Measurements from ENCODE around the gene PRKCA.

The PRKCA gene

GRCh38 chr17:66652840-66653507, 350.6 kb downstream of the PRKCA start:
- no peak overlapping the region for H3K9ac ChIP-seq (ENCODE audit: low read length)
- H3K36me3 ChIP-seq (ENCODE audit: control insufficient read depth, insufficient read depth, low read length): no peaks in the 10 kb centered on the region
- peaks cover 8% of the 10 kb centered on the region for H3K4me1 ChIP-seq (ENCODE audit: control insufficient read depth, insufficient read depth, low read length)
- H3K27ac ChIP-seq (ENCODE audit: low read depth, low read length): no peak overlapping the region
- no peaks in the 10 kb centered on the region for H3K27me3 ChIP-seq (ENCODE audit: control insufficient read depth, insufficient read depth, low read length)
- H3K4me3 ChIP-seq (ENCODE audit: low read length): no peak overlapping the region

- no peaks in the 10 kb centered on the region for H3K36me3 ChIP-seq (ENCODE audit: control insufficient read depth, insufficient read depth, low read length)
- H3K4me1 ChIP-seq (ENCODE audit: control insufficient read depth, insufficient read depth, low read length): peaks cover 8% of the 10 kb centered on the region
- H3K27me3 ChIP-seq (ENCODE audit: control insufficient read depth, insufficient read depth, low read length): no peaks in the 10 kb centered on the region
- H3K9ac ChIP-seq (ENCODE audit: low read length): no peak overlapping the region
- H3K27ac ChIP-seq (ENCODE audit: low read depth, low read length): no peak overlapping the region
- H3K4me3 ChIP-seq (ENCODE audit: low read length): no peak overlapping the region
These were observed 351.8 kb downstream of the PRKCA start for GRCh38 chr17:66654106-66654740.

GRCh38 chr17:66654764-66655163, 352.4 kb downstream of the PRKCA start:
- H3K9ac ChIP-seq (ENCODE audit: low read length): no peak overlapping the region
- peaks cover 8% of the 10 kb centered on the region for H3K4me1 ChIP-seq (ENCODE audit: control insufficient read depth, insufficient read depth, low read length)
- no peak overlapping the region for H3K4me3 ChIP-seq (ENCODE audit: low read length)
- H3K27me3 ChIP-seq (ENCODE audit: control insufficient read depth, insufficient read depth, low read length): no peaks in the 10 kb centered on the region
- H3K27ac ChIP-seq (ENCODE audit: low read depth, low read length): no peak overlapping the region
- H3K36me3 ChIP-seq (ENCODE audit: control insufficient read depth, insufficient read depth, low read length): no peaks in the 10 kb centered on the region

GRCh38 chr17:66655461-66655860, 353.0 kb downstream of the PRKCA start:
- Histone ChIP-seq H3K27ac (ENCODE audit: low read depth, low read length) (no peak overlapping the region), H3K9ac (ENCODE audit: low read length) (no peak overlapping the region), H3K27me3 (ENCODE audit: control insufficient read depth, insufficient read depth, low read length) (no peaks in the 10 kb centered on the region), H3K4me3 (ENCODE audit: low read length) (no peak overlapping the region), H3K36me3 (ENCODE audit: control insufficient read depth, insufficient read depth, low read length) (no peaks in the 10 kb centered on the region), H3K4me1 (ENCODE audit: control insufficient read depth, insufficient read depth, low read length) (peaks cover 8% of the 10 kb centered on the region)

- Histone ChIP-seq H3K27me3 (ENCODE audit: control insufficient read depth, insufficient read depth, low read length) (no peaks in the 10 kb centered on the region), H3K9ac (ENCODE audit: low read length) (no peak overlapping the region), H3K4me3 (ENCODE audit: low read length) (no peak overlapping the region), H3K27ac (ENCODE audit: low read depth, low read length) (no peak overlapping the region), H3K36me3 (ENCODE audit: control insufficient read depth, insufficient read depth, low read length) (no peaks in the 10 kb centered on the region), H3K4me1 (ENCODE audit: control insufficient read depth, insufficient read depth, low read length) (peaks cover 6% of the 10 kb centered on the region)
These were observed 353.4 kb downstream of the PRKCA start for GRCh38 chr17:66655861-66656260.

GRCh38 chr17:66661411-66662256, 359.2 kb downstream of the PRKCA start:
- Histone ChIP-seq H3K27me3 (ENCODE audit: control insufficient read depth, insufficient read depth, low read length) (no peaks in the 10 kb centered on the region), H3K36me3 (ENCODE audit: control insufficient read depth, insufficient read depth, low read length) (peaks cover 3% of the 10 kb centered on the region), H3K27ac (ENCODE audit: low read depth, low read length) (no peak overlapping the region), H3K4me3 (ENCODE audit: low read length) (no peak overlapping the region), H3K4me1 (ENCODE audit: control insufficient read depth, insufficient read depth, low read length) (peaks cover 5% of the 10 kb centered on the region), H3K9ac (ENCODE audit: low read length) (no peak overlapping the region)

GRCh38 chr17:66662496-66662895, 360.1 kb downstream of the PRKCA start:
- peaks cover 3% of the 10 kb centered on the region for H3K36me3 ChIP-seq (ENCODE audit: control insufficient read depth, insufficient read depth, low read length)
- H3K4me1 ChIP-seq (ENCODE audit: control insufficient read depth, insufficient read depth, low read length): peaks cover 5% of the 10 kb centered on the region
- H3K4me3 ChIP-seq (ENCODE audit: low read length): no peak overlapping the region
- no peaks in the 10 kb centered on the region for H3K27me3 ChIP-seq (ENCODE audit: control insufficient read depth, insufficient read depth, low read length)
- H3K27ac ChIP-seq (ENCODE audit: low read depth, low read length): no peak overlapping the region
- H3K9ac ChIP-seq (ENCODE audit: low read length): no peak overlapping the region

- Histone ChIP-seq H3K4me1 (ENCODE audit: control insufficient read depth, insufficient read depth, low read length) (peaks cover 5% of the 10 kb centered on the region), H3K27ac (ENCODE audit: low read depth, low read length) (peak overlapping the region; percentile 38), H3K27me3 (ENCODE audit: control insufficient read depth, insufficient read depth, low read length) (no peaks in the 10 kb centered on the region)
These were observed 360.7 kb downstream of the PRKCA start for GRCh38 chr17:66663041-66663606.

GRCh38 chr17:66664336-66664735, 361.9 kb downstream of the PRKCA start:
- H3K9ac ChIP-seq (ENCODE audit: low read length): no peak overlapping the region
- H3K4me3 ChIP-seq (ENCODE audit: low read length): no peak overlapping the region
- H3K27ac ChIP-seq (ENCODE audit: low read depth, low read length): no peak overlapping the region
- H3K4me1 ChIP-seq (ENCODE audit: control insufficient read depth, insufficient read depth, low read length): peaks cover 5% of the 10 kb centered on the region
- peaks cover 3% of the 10 kb centered on the region for H3K36me3 ChIP-seq (ENCODE audit: control insufficient read depth, insufficient read depth, low read length)
- no peaks in the 10 kb centered on the region for H3K27me3 ChIP-seq (ENCODE audit: control insufficient read depth, insufficient read depth, low read length)

More at GRCh38 chr17:66663041-66663606, 360.7 kb downstream of the PRKCA start:
- Histone ChIP-seq H3K9ac (ENCODE audit: low read length) (no peak overlapping the region), H3K36me3 (ENCODE audit: control insufficient read depth, insufficient read depth, low read length) (peaks cover 3% of the 10 kb centered on the region), H3K4me3 (ENCODE audit: low read length) (no peak overlapping the region)

GRCh38 chr17:66665194-66665593, 362.8 kb downstream of the PRKCA start:
- H3K27ac ChIP-seq (ENCODE audit: low read depth, low read length): no peak overlapping the region
- peaks cover 5% of the 10 kb centered on the region for H3K4me1 ChIP-seq (ENCODE audit: control insufficient read depth, insufficient read depth, low read length)
- H3K36me3 ChIP-seq (ENCODE audit: control insufficient read depth, insufficient read depth, low read length): peaks cover 3% of the 10 kb centered on the region
- no peaks in the 10 kb centered on the region for H3K27me3 ChIP-seq (ENCODE audit: control insufficient read depth, insufficient read depth, low read length)
- no peak overlapping the region for H3K9ac ChIP-seq (ENCODE audit: low read length)
- no peak overlapping the region for H3K4me3 ChIP-seq (ENCODE audit: low read length)

GRCh38 chr17:66667090-66667489, 364.7 kb downstream of the PRKCA start:
- no peaks in the 10 kb centered on the region for H3K27me3 ChIP-seq (ENCODE audit: control insufficient read depth, insufficient read depth, low read length)
- H3K27ac ChIP-seq (ENCODE audit: low read depth, low read length): no peak overlapping the region
- H3K4me3 ChIP-seq (ENCODE audit: low read length): no peak overlapping the region
- H3K9ac ChIP-seq (ENCODE audit: low read length): no peak overlapping the region
- H3K4me1 ChIP-seq (ENCODE audit: control insufficient read depth, insufficient read depth, low read length): peaks cover 15% of the 10 kb centered on the region
- no peaks in the 10 kb centered on the region for H3K36me3 ChIP-seq (ENCODE audit: control insufficient read depth, insufficient read depth, low read length)

- Histone ChIP-seq H3K27ac (ENCODE audit: low read depth, low read length) (no peak overlapping the region), H3K9ac (ENCODE audit: low read length) (no peak overlapping the region), H3K4me1 (ENCODE audit: control insufficient read depth, insufficient read depth, low read length) (peaks cover 17% of the 10 kb centered on the region), H3K4me3 (ENCODE audit: low read length) (no peak overlapping the region), H3K36me3 (ENCODE audit: control insufficient read depth, insufficient read depth, low read length) (no peaks in the 10 kb centered on the region), H3K27me3 (ENCODE audit: control insufficient read depth, insufficient read depth, low read length) (no peaks in the 10 kb centered on the region)
These were observed 365.1 kb downstream of the PRKCA start for GRCh38 chr17:66667491-66668030.

All from rectal smooth muscle tissue (tissue), 1 donor.